Neuronal stem cell (in vitro differentiated cells): ENCODE measurements around the gene KRT16.
"Not testable (repeated sequence)": the region's sequence is repeated elsewhere in the genome, so short reads cannot be mapped to it uniquely, and the experiment has no call there.

Source experiments
- DNase-seq: peaks from one replicate; pipeline ENCODE4 v3.0.0-alpha.2; 2013; ENCODE audit warnings: low spot score
- H2AFZ ChIP-seq: one replicate; pipeline ENCODE4 v1.6.1; 2013; ENCODE audit warnings: mild to moderate bottlenecking, low read length, inconsistent platforms
- H2AK5ac ChIP-seq: 2 replicates; pipeline ENCODE4 v1.6.1; 2013; ENCODE audit warnings: low read depth, mild to moderate bottlenecking, inconsistent platforms, low read length, moderate library complexity, mixed read lengths
- H2BK120ac ChIP-seq: 2 replicates; pipeline ENCODE4 v1.6.1; 2013; ENCODE audit warnings: low read depth, mild to moderate bottlenecking, inconsistent platforms, low read length, moderate library complexity, mixed read lengths
- H2BK12ac ChIP-seq: one replicate; pipeline ENCODE4 v1.6.1; 2013; ENCODE audit warnings: low read length, inconsistent platforms
- H2BK15ac ChIP-seq: 2 replicates; pipeline ENCODE4 v1.6.1; 2013; ENCODE audit warnings: mild to moderate bottlenecking, low read length, inconsistent platforms, mixed read lengths
- H2BK5ac ChIP-seq: one replicate; pipeline ENCODE4 v1.6.1; 2013; ENCODE audit warnings: inconsistent platforms, mild to moderate bottlenecking, low read length, moderate library complexity
- H3K14ac ChIP-seq: one replicate; pipeline ENCODE4 v1.6.1; 2013; ENCODE audit warnings: low read length, inconsistent platforms
- H3K18ac ChIP-seq: 2 replicates; pipeline ENCODE4 v1.6.1; 2013; ENCODE audit warnings: low read length, inconsistent platforms
- H3K23ac ChIP-seq: 2 replicates; pipeline ENCODE4 v1.6.1; 2013; ENCODE audit warnings: low read depth, mild to moderate bottlenecking, mixed read lengths, low read length, inconsistent platforms; ENCODE audit not compliant: poor library complexity
- H3K27ac ChIP-seq: replicated peaks from 3 replicates; pipeline ENCODE4 v1.5.1; 2013; ENCODE audit warnings: low read length, inconsistent platforms
- H3K27me3 ChIP-seq, 3 experiments: 2 replicates each; pipeline ENCODE4 v1.6.1; 2013; ENCODE audit warnings: low read length in 3 of 3, mild to moderate bottlenecking in 2 of 3, inconsistent platforms in 1 of 3, low read depth in 1 of 3, mixed read lengths in 1 of 3, moderate library complexity in 1 of 3; ENCODE audit not compliant: control insufficient read depth in 3 of 3, insufficient read depth in 3 of 3
- H3K36me3 ChIP-seq, 2 donors: replicated peaks in 1 of 2; 2 replicates each; pipeline ENCODE4 v1.6.1; 2013; ENCODE audit warnings: low read length in 2 of 2; ENCODE audit not compliant: control insufficient read depth in 2 of 2, insufficient read depth in 2 of 2
- H3K4ac ChIP-seq: 2 replicates; pipeline ENCODE4 v1.6.1; 2013; ENCODE audit warnings: inconsistent platforms, mild to moderate bottlenecking, low read length, moderate library complexity
- H3K4me1 ChIP-seq, 2 donors: 1 replicate in 1 of 2; 2 replicates in 1 of 2; pipeline ENCODE4 v1.6.1; 2013; ENCODE audit warnings: low read length in 2 of 2, low read depth in 1 of 2; ENCODE audit not compliant: control insufficient read depth in 2 of 2, insufficient read depth in 1 of 2
- H3K4me2 ChIP-seq: one replicate; pipeline ENCODE4 v1.6.1; 2013; ENCODE audit warnings: mild to moderate bottlenecking, low read length, inconsistent platforms; ENCODE audit not compliant: insufficient read depth, poor library complexity, severe bottlenecking
- H3K4me3 ChIP-seq, 2 donors: 2 replicates each; pipeline ENCODE4 v1.5.1; 2013; ENCODE audit warnings: low read length in 2 of 2, mild to moderate bottlenecking in 2 of 2, inconsistent platforms in 1 of 2, moderate library complexity in 1 of 2
- H3K79me1 ChIP-seq: one replicate; pipeline ENCODE4 v1.6.1; 2013; ENCODE audit warnings: low read depth, mild to moderate bottlenecking, inconsistent platforms, low read length, moderate library complexity
- H3K9ac ChIP-seq: one replicate; pipeline ENCODE4 v1.6.1; 2013; ENCODE audit warnings: mild to moderate bottlenecking, low read depth, low read length, inconsistent platforms; ENCODE audit not compliant: poor library complexity
- H3K9me3 ChIP-seq, 2 donors: replicated peaks in 1 of 2; 2 replicates each; pipeline versions ENCODE3 to v1.6.1; 2013; ENCODE audit warnings: low read length in 2 of 2, mild to moderate bottlenecking in 2 of 2, inconsistent platforms in 1 of 2, low read depth in 1 of 2, mixed read lengths in 1 of 2, moderate library complexity in 1 of 2; ENCODE audit not compliant: control insufficient read depth in 2 of 2, insufficient read depth in 1 of 2
- H4K8ac ChIP-seq: one replicate; pipeline ENCODE4 v1.6.1; 2013; ENCODE audit warnings: low read depth, mild to moderate bottlenecking, inconsistent platforms, low read length, moderate library complexity
- H4K91ac ChIP-seq: one replicate; pipeline ENCODE4 v1.6.1; 2013; ENCODE audit warnings: low read length, low read depth, mild to moderate bottlenecking, inconsistent platforms; ENCODE audit not compliant: poor library complexity
- WGBS, 2 donors: extraction: QIAGEN DNeasy Blood & Tissue Kit; methylation state at CpG; one replicate each; pipeline ENCODE4 v1.1.7; 2013; ENCODE audit warnings: missing lambda C conversion rate in 2 of 2, mixed read lengths in 1 of 2; ENCODE audit not compliant: insufficient read length in 2 of 2, insufficient replicate concordance in 1 of 2; ENCODE audit errors: extremely low coverage in 2 of 2; 5-methylcytosine and 5-hydroxymethylcytosine counted together

KRT16 gene

DNA sequence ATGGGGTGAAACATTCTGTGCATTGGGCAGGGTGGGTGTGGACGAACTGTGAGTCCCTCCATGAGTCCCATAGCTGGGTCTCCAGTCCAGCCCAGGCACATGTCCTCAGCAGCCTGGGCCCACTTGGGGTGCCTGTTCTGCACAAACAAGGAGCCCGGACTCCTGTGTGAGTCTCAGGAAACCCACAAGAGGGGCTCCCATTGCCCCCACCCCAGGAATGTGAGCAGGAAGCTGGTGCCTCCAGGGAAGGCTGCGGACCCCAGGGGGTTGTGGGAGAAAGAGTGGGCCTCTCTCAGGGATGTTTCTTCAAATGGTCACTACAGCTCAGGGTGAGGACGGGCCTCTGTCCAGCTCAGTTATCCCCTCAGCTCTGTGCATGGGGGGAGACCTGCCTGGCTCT is 3.9 kb upstream of the KRT16 start:
- not testable (repeated sequence) for H3K14ac ChIP-seq, H3K23ac ChIP-seq, H3K4me3 ChIP-seq, H3K27ac ChIP-seq, H3K79me1 ChIP-seq, H3K4me2 ChIP-seq, H3K27me3 ChIP-seq, DNase-seq, H2AFZ ChIP-seq, H3K36me3 ChIP-seq, H3K9me3 ChIP-seq, H3K9ac ChIP-seq, H2BK5ac ChIP-seq, H3K4ac ChIP-seq
- WGBS, 2 donors: no CpG with 5 or more reads among the region's 4 CpGs
- H3K18ac ChIP-seq: peak overlapping the region; percentile 83
- peaks cover 0 to 11% of the 10 kb centered on the region in 2 donors for H3K4me1 ChIP-seq
- peak overlapping the region; percentile 40 for H2BK15ac ChIP-seq
- H4K91ac ChIP-seq: peak overlapping the region; percentile 97
- H2BK120ac ChIP-seq: peak overlapping the region; percentile 10
- H2AK5ac ChIP-seq: peak overlapping the region; percentile 100
- H4K8ac ChIP-seq: peak overlapping the region; percentile 93
- H2BK12ac ChIP-seq: peak overlapping the region; percentile 46

DNA sequence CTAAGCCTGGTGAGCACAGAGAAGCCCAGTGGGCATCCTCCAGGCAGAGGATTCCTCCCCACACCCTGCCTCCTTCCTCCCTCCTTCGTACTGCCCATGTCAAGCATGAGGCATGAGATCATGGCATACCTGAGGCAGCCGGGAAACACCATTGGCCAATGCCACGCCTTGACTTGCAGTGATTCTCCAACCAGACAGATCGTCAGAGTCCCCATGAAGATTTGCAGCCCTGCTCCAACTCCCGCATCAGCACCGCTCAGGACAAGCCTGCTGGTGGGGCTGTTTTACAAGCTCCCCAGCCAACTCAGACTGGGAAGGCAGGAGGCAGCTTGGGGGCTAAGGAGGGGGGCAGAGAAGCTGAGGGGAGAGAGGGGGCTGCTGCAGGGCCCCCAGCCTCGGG is 2.9 kb upstream of the KRT16 start:
- Histone ChIP-seq H3K23ac (no peak overlapping the region), H3K4me2 (no peak overlapping the region), H2AFZ (no peak overlapping the region), H3K27ac (no peak overlapping the region), H2BK15ac (no peak overlapping the region), H3K18ac (no peak overlapping the region), H3K79me1 (no peaks in the 10 kb centered on the region), H3K4ac (no peak overlapping the region), H4K8ac (no peak overlapping the region), H3K36me3 (no peaks in the 10 kb centered on the region), H3K9me3 (no peaks in the 10 kb centered on the region), H2BK120ac (no peak overlapping the region), H2AK5ac (peak overlapping the region; percentile 66), H3K9ac (no peak overlapping the region), H4K91ac (no peak overlapping the region), H3K4me3 (no peak overlapping the region), H3K14ac (no peak overlapping the region), H3K4me1 (peaks cover 0 to 11% of the 10 kb centered on the region in 2 donors), H3K27me3 (no peaks in the 10 kb centered on the region), H2BK12ac (no peak overlapping the region), H2BK5ac (no peak overlapping the region)
- WGBS, 2 donors: no CpG with 5 or more reads among the region's 7 CpGs
- DNase-seq: no peak

- H3K27ac ChIP-seq, H3K27me3 ChIP-seq, H3K14ac ChIP-seq, H3K79me1 ChIP-seq, H3K9ac ChIP-seq, DNase-seq, H3K23ac ChIP-seq, H3K18ac ChIP-seq, H2BK5ac ChIP-seq, H2BK15ac ChIP-seq, H3K4me2 ChIP-seq, H3K9me3 ChIP-seq, H4K91ac ChIP-seq, H3K4me3 ChIP-seq, H3K36me3 ChIP-seq, H2BK12ac ChIP-seq, H4K8ac ChIP-seq, H2BK120ac ChIP-seq, H2AFZ ChIP-seq, H3K4ac ChIP-seq: not testable (repeated sequence)
- WGBS, 2 donors: no CpG with 5 or more reads among the region's 9 CpGs
- Histone ChIP-seq H2AK5ac (peak overlapping the region; percentile 26), H3K4me1 (peaks cover 0 to 11% of the 10 kb centered on the region in 2 donors)
These were observed 2.2 kb upstream of the KRT16 start for GRCh38 chr17:41614767-41615166.

GRCh38 chr17:41614098-41614497 is 1.5 kb upstream of the KRT16 start:
- H3K18ac ChIP-seq: peak overlapping the region; percentile 28
- DNase-seq: no peak
- H3K14ac ChIP-seq: peak overlapping the region; percentile 82
- H3K79me1 ChIP-seq: no peaks in the 10 kb centered on the region
- no peak overlapping the region for H2AK5ac ChIP-seq
- H3K4me2 ChIP-seq: no peak overlapping the region
- H2BK15ac ChIP-seq: peak overlapping the region; percentile 38
- no peak overlapping the region for H2AFZ ChIP-seq
- WGBS, 2 donors: no CpG with 5 or more reads among the region's 5 CpGs
- no peak overlapping the region for H3K4ac ChIP-seq
- no peaks in the 10 kb centered on the region for H3K27me3 ChIP-seq
- H2BK5ac ChIP-seq: no peak overlapping the region
- no peak overlapping the region for H2BK12ac ChIP-seq
- H3K36me3 ChIP-seq: no peaks in the 10 kb centered on the region
- H4K8ac ChIP-seq: no peak overlapping the region
- H3K9me3 ChIP-seq: no peaks in the 10 kb centered on the region
- H3K9ac ChIP-seq: no peak overlapping the region
- no peak overlapping the region for H3K23ac ChIP-seq
- H3K27ac ChIP-seq: no peak overlapping the region
- H3K4me1 ChIP-seq: peaks cover 0 to 8% of the 10 kb centered on the region in 2 donors
- no peak overlapping the region for H2BK120ac ChIP-seq
- H3K4me3 ChIP-seq: no peak overlapping the region
- H4K91ac ChIP-seq: no peak overlapping the region
